ENCODE measurements around the gene SNX10. TPM values are rescaled to one million over a fixed set of nuclear protein-coding genes. Genes with fewer than 3 reads are reported as not detected.
"Not testable (repeated sequence)": the region's sequence is repeated elsewhere in the genome, so short reads cannot be mapped to it uniquely, and the experiment has no call there.

The SNX10 gene
- total and polyA plus RNA-seq, 12 donors = 6.5 to 50.3 (median 27.8) TPM

- H3K4me1 ChIP-seq (replicated peaks in 1 of 2) = no peaks in the 10 kb centered on the region
- no peak for TF ChIP-seq POLR2A (IDR thresholded peaks at IDR 0.05)
- TF ChIP-seq, protein P1, sequence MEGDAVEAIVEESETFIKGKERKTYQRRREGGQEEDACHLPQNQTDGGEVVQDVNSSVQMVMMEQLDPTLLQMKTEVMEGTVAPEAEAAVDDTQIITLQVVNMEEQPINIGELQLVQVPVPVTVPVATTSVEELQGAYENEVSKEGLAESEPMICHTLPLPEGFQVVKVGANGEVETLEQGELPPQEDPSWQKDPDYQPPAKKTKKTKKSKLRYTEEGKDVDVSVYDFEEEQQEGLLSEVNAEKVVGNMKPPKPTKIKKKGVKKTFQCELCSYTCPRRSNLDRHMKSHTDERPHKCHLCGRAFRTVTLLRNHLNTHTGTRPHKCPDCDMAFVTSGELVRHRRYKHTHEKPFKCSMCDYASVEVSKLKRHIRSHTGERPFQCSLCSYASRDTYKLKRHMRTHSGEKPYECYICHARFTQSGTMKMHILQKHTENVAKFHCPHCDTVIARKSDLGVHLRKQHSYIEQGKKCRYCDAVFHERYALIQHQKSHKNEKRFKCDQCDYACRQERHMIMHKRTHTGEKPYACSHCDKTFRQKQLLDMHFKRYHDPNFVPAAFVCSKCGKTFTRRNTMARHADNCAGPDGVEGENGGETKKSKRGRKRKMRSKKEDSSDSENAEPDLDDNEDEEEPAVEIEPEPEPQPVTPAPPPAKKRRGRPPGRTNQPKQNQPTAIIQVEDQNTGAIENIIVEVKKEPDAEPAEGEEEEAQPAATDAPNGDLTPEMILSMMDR (IDR thresholded peaks at IDR 0.05) = no peak
- no peak for DNase-seq
- H3K27ac ChIP-seq = no peak overlapping the region
- H3K4me3 ChIP-seq = no peak overlapping the region
- H3K27me3 ChIP-seq = no peaks in the 10 kb centered on the region
- intact Hi-C loops (cut with DNase I) = loop anchor here in 1 of 2 donors (5.0 kb wide), 1 partner anchor 78 kb away; no protein-coding TSS in a partner anchor
- H3K36me3 ChIP-seq (replicated peaks in 1 of 2) = no peaks in the 10 kb centered on the region
- WGBS, 4 donors = 80 to 91% (median 87%) methylated on average over 3 of the region's 3 CpGs
- H3K9me3 ChIP-seq (replicated peaks in 1 of 3) = no peaks in the 10 kb centered on the region
Observed at GRCh38 chr7:26284477-26284876, 7.2 kb upstream of the SNX10 start.

- H3K4me3 ChIP-seq = no peak overlapping the region
- no peak overlapping the region for H3K27ac ChIP-seq
- no peaks in the 10 kb centered on the region for H3K4me1 ChIP-seq (replicated peaks in 1 of 2)
- no peaks in the 10 kb centered on the region for H3K36me3 ChIP-seq (replicated peaks in 1 of 2)
- no peaks in the 10 kb centered on the region for H3K9me3 ChIP-seq (replicated peaks in 1 of 3)
- no peak for TF ChIP-seq POLR2A (IDR thresholded peaks at IDR 0.05)
- TF ChIP-seq, protein P1 (IDR thresholded peaks at IDR 0.05) = no peak
- no peak for DNase-seq
- no peaks in the 10 kb centered on the region for H3K27me3 ChIP-seq
- WGBS, 4 donors = 82 to 88% (median 85%) methylated on average over 5 of the region's 5 CpGs
- intact Hi-C loops (cut with DNase I) = loop anchor here in 1 of 2 donors (5.0 kb wide), 1 partner anchor 77 kb away; no protein-coding TSS in a partner anchor
Observed at GRCh38 chr7:26284995-26285632, 6.5 kb upstream of the SNX10 start.

DNA sequence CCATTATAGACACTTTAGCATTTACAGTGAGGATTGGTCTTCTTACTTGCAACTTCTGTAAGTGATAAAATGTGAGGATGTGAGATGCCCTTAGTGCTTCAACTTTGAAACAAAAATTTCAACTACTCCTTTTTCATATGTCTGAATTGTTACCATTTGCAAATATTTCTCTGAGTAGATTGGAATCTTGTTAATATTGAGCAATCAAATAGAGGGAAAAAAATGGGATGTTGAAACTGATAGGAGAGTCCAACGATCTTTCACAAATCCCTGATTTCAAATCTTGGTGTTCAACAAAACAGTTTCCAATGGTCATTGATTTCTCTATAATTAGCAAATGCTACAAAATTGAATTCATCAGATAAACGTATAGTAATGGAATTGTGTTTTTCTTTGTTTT, 5.5 kb upstream of the SNX10 start:
- TF ChIP-seq, protein P1 (IDR thresholded peaks at IDR 0.05) = no peak
- TF ChIP-seq POLR2A (IDR thresholded peaks at IDR 0.05) = no peak
- intact Hi-C loops (cut with DNase I) = no loop called here
- H3K27ac ChIP-seq = no peak overlapping the region
- H3K36me3 ChIP-seq (replicated peaks in 1 of 2) = no peaks in the 10 kb centered on the region
- H3K9me3 ChIP-seq (replicated peaks in 1 of 3) = no peaks in the 10 kb centered on the region
- no peak overlapping the region for H3K4me3 ChIP-seq
- no peaks in the 10 kb centered on the region for H3K4me1 ChIP-seq (replicated peaks in 1 of 2)
- DNase-seq = no peak
- WGBS, 4 donors = 77 to 86% (median 83%) methylated on average over 2 of the region's 2 CpGs
- H3K27me3 ChIP-seq = no peaks in the 10 kb centered on the region

DNA sequence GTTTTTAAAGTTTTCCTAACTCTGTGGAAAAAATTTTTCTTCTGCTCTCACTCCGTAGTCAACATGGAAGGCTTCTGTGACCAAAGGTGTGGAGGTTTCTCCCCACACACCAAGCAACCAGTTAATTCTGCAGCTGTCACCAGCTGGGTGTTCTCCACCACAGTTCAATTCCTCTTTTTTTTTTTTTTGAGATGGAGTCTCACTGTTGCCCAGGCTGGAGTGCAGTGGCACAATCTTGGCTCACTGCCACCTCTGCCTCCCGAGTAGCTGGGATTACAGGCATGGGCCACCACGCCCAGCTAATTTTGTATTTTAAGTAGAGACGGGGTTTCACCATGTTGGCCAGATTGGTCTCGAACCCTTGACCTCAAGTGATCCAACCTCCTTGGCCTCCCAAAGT, 3.5 kb upstream of the SNX10 start:
- H3K27ac ChIP-seq; H3K9me3 ChIP-seq (replicated peaks in 1 of 3); H3K36me3 ChIP-seq (replicated peaks in 1 of 2); H3K4me3 ChIP-seq; H3K27me3 ChIP-seq; intact Hi-C loops (cut with DNase I): not testable (repeated sequence)
- H3K4me1 ChIP-seq (replicated peaks in 1 of 2) = peaks cover 0 to 13% of the 10 kb centered on the region in 2 donors
- 60 to 88% (median 80%) methylated on average over 2 to 5 of the region's 5 CpGs for WGBS, 4 donors
- peak in 2 of 7 donors; percentile 25 to 33 for DNase-seq

GRCh38 chr7:26291251-26291650, 411 bp upstream of the SNX10 start:
- peaks cover 0 to 22% of the 10 kb centered on the region in 2 donors for H3K4me1 ChIP-seq (replicated peaks in 1 of 2)
- DNase-seq = no peak
- intact Hi-C loops (cut with DNase I) = no loop called here
- TF ChIP-seq, protein P1 (IDR thresholded peaks at IDR 0.05) = no peak
- H3K27me3 ChIP-seq = no peaks in the 10 kb centered on the region
- H3K36me3 ChIP-seq (replicated peaks in 1 of 2) = no peaks in the 10 kb centered on the region
- H3K27ac ChIP-seq = peak overlapping the region in 2 of 5 donors; percentile 67 to 85
- H3K4me3 ChIP-seq = peak overlapping the region in 1 of 4 donors; percentile 75
- WGBS, 4 donors = 44 to 56% (median 50%) methylated on average over 4 of the region's 4 CpGs
- H3K9me3 ChIP-seq (replicated peaks in 1 of 3) = no peaks in the 10 kb centered on the region

All from adrenal gland (tissue), 12 donors.